Measurements from ENCODE around the gene PUM1. TPM values are rescaled to one million over a fixed set of nuclear protein-coding genes. Genes with fewer than 3 reads are reported as not detected.
"Not testable (repeated sequence)": the region's sequence is repeated elsewhere in the genome, so short reads cannot be mapped to it uniquely, and the experiment has no call there.

PUM1 gene
- total and polyA plus RNA-seq, 10 donors: 14.9 to 122 (median 82.5) TPM

- peaks cover 28 to 100% (median 71%) of the 10 kb centered on the region in 6 donors for H3K4me1 ChIP-seq
- H3K27me3 ChIP-seq (replicated peaks in 1 of 7): no peaks in the 10 kb centered on the region
- intact Hi-C loops (cut with DNase I; ENCODE audit: low total_unique reads): no loop called here
- H3K9me3 ChIP-seq: no peaks in the 10 kb centered on the region
- peaks cover 2 to 92% (median 35%) of the 10 kb centered on the region in 6 donors for H3K36me3 ChIP-seq
- 50 to 77% (median 64%) methylated on average over 3 of the region's 3 CpGs for WGBS, 5 donors
- DNase-seq: no peak
- no peak for TF ChIP-seq CTCF (IDR thresholded peaks at IDR 0.05 in 8 of 11, conservative IDR thresholded peaks at IDR 0.05 in 3 of 11)
- TF ChIP-seq POLR2A (IDR thresholded peaks at IDR 0.05): no peak
- TF ChIP-seq POLR2AphosphoS5 (IDR thresholded peaks at IDR 0.05): no peak
- H3K4me3 ChIP-seq: no peak overlapping the region
- H3K27ac ChIP-seq: no peak overlapping the region
Measured at GRCh38 chr1:31055501-31055900, 10.0 kb downstream of the PUM1 start.

- intact Hi-C loops (cut with DNase I; ENCODE audit: low total_unique reads): no loop called here
- no peak for DNase-seq
- peaks cover 28 to 100% (median 70%) of the 10 kb centered on the region in 6 donors for H3K4me1 ChIP-seq
- no peak overlapping the region for H3K27ac ChIP-seq
- TF ChIP-seq CTCF (IDR thresholded peaks at IDR 0.05 in 8 of 11, conservative IDR thresholded peaks at IDR 0.05 in 3 of 11) (no peak), POLR2A (IDR thresholded peaks at IDR 0.05) (no peak), POLR2AphosphoS5 (IDR thresholded peaks at IDR 0.05) (no peak)
- 72 to 88% (median 82%) methylated on average over 5 of the region's 5 CpGs for WGBS, 5 donors
- H3K9me3 ChIP-seq: no peaks in the 10 kb centered on the region
- H3K4me3 ChIP-seq: no peak overlapping the region
- peaks cover 2 to 88% (median 35%) of the 10 kb centered on the region in 6 donors for H3K36me3 ChIP-seq
- no peaks in the 10 kb centered on the region for H3K27me3 ChIP-seq (replicated peaks in 1 of 7)
Measured at GRCh38 chr1:31054958-31055481, 10.5 kb downstream of the PUM1 start.

GRCh38 chr1:31054349-31054748 is 11.2 kb downstream of the PUM1 start:
- H3K36me3 ChIP-seq: peaks cover 2 to 82% (median 35%) of the 10 kb centered on the region in 6 donors
- H3K4me3 ChIP-seq: no peak overlapping the region
- DNase-seq: no peak
- no peaks in the 10 kb centered on the region for H3K9me3 ChIP-seq
- H3K4me1 ChIP-seq: peaks cover 34 to 100% (median 70%) of the 10 kb centered on the region in 6 donors
- no peaks in the 10 kb centered on the region for H3K27me3 ChIP-seq (replicated peaks in 1 of 7)
- TF ChIP-seq POLR2A (IDR thresholded peaks at IDR 0.05) (no peak), CTCF (IDR thresholded peaks at IDR 0.05 in 8 of 11, conservative IDR thresholded peaks at IDR 0.05 in 3 of 11) (no peak), POLR2AphosphoS5 (IDR thresholded peaks at IDR 0.05) (no peak)
- intact Hi-C loops (cut with DNase I; ENCODE audit: low total_unique reads): no loop called here
- 67 to 82% (median 80%) methylated on average over 3 of the region's 3 CpGs for whole genome bisulfite sequencing, 5 donors
- H3K27ac ChIP-seq: no peak overlapping the region

- Histone ChIP-seq H3K36me3 (peaks cover 0 to 68% (median 20%) of the 10 kb centered on the region in 6 donors), H3K4me1 (peaks cover 30 to 100% (median 68%) of the 10 kb centered on the region in 6 donors)
- intact Hi-C loops (cut with DNase I; ENCODE audit: low total_unique reads); H3K27ac ChIP-seq; H3K27me3 ChIP-seq (replicated peaks in 1 of 7); H3K9me3 ChIP-seq; DNase-seq; H3K4me3 ChIP-seq: not testable (repeated sequence)
- 70 to 93% (median 76%) methylated on average over 14 of the region's 14 CpGs for WGBS, 5 donors
Measured at GRCh38 chr1:31052613-31053012, 12.9 kb downstream of the PUM1 start.
